LNCaP clone FGC (cell line): ENCODE results near the gene ANKRD45.
"Not testable (repeated sequence)": the region's sequence is repeated elsewhere in the genome, so short reads cannot be mapped to it uniquely, and the experiment has no call there.

Experiments used
- DNase-seq: peaks from one replicate; pipeline ENCODE4 v3.0.0-alpha.2; 2011; ENCODE audit warnings: low read depth
- H3K4me3 ChIP-seq: 2 replicates; pipeline ENCODE4 v1.5.1; 2011; ENCODE audit warnings: mild to moderate bottlenecking, low read depth, low read length, control low read depth
- CTCF ChIP-seq: IDR thresholded peaks from 2 replicates; pipeline ENCODE4 v1.5.1; 2012; ENCODE audit warnings: mild to moderate bottlenecking; ENCODE audit not compliant: control insufficient read depth, insufficient read depth; ENCODE audit errors: extremely low read depth

ANKRD45 gene

GRCh38 chr1:173580658-173581057 is 89.0 kb downstream of the ANKRD45 start:
- DNase-seq, result no peak
- no peak for TF ChIP-seq CTCF

GRCh38 chr1:173580071-173580470 is 89.6 kb downstream of the ANKRD45 start:
- DNase-seq, result no peak
- TF ChIP-seq CTCF, result no peak
- H3K4me3 ChIP-seq, result no peak overlapping the region

More at GRCh38 chr1:173580658-173581057, 89.0 kb downstream of the ANKRD45 start:
- no peak overlapping the region for H3K4me3 ChIP-seq

- no peak for TF ChIP-seq CTCF
Observed at GRCh38 chr1:173573596-173573995, 96.1 kb downstream of the ANKRD45 start.

GRCh38 chr1:173572201-173572873 is 97.3 kb downstream of the ANKRD45 start:
- no peak overlapping the region for H3K4me3 ChIP-seq
- no peak for DNase-seq
- TF ChIP-seq CTCF, result no peak

More at GRCh38 chr1:173573596-173573995, 96.1 kb downstream of the ANKRD45 start:
- peak; percentile 41 for DNase-seq
- no peak overlapping the region for H3K4me3 ChIP-seq

GRCh38 chr1:173570370-173571007 is 99.2 kb downstream of the ANKRD45 start:
- no peak overlapping the region for H3K4me3 ChIP-seq

GRCh38 chr1:173568483-173568882 is 101.2 kb downstream of the ANKRD45 start:
- no peak overlapping the region for H3K4me3 ChIP-seq
- TF ChIP-seq CTCF, result no peak
- DNase-seq, result no peak

More at GRCh38 chr1:173570370-173571007, 99.2 kb downstream of the ANKRD45 start:
- no peak for DNase-seq
- TF ChIP-seq CTCF, result no peak

GRCh38 chr1:173563846-173564245 is 105.8 kb downstream of the ANKRD45 start:
- not testable (repeated sequence) for DNase-seq, H3K4me3 ChIP-seq
